Measurements from ENCODE around the gene SERPINB6.
"Not testable (repeated sequence)": the region's sequence is repeated elsewhere in the genome, so short reads cannot be mapped to it uniquely, and the experiment has no call there.

Gene SERPINB6

GRCh38 chr6:2979819-2980464 lies 8.6 kb upstream of the SERPINB6 start:
- Mint-ChIP-seq H3K4me3 (no peak overlapping the region), H3K27me3 (peaks cover 19% of the 10 kb centered on the region), H3K36me3 (ENCODE audit: insufficient read depth) (no peaks in the 10 kb centered on the region), H3K27ac (ENCODE audit: low read depth) (no peak overlapping the region), H3K9me3 (no peaks in the 10 kb centered on the region), H3K4me1 (peaks cover 6% of the 10 kb centered on the region)
- no peak for ATAC-seq (replicated peaks; ENCODE audit: extremely low read depth, poor library complexity, severe bottlenecking)
- DNase-seq (ENCODE audit: low spot score in 2 of 2) = no peak

GRCh38 chr6:2978923-2979322 lies 7.6 kb upstream of the SERPINB6 start:
- Mint-ChIP-seq H3K4me3 (no peak overlapping the region), H3K9me3 (no peaks in the 10 kb centered on the region), H3K36me3 (ENCODE audit: insufficient read depth) (peaks cover 1% of the 10 kb centered on the region), H3K27ac (ENCODE audit: low read depth) (no peak overlapping the region), H3K27me3 (peaks cover 19% of the 10 kb centered on the region), H3K4me1 (peaks cover 12% of the 10 kb centered on the region)
- ATAC-seq (replicated peaks; ENCODE audit: extremely low read depth, poor library complexity, severe bottlenecking) = no peak
- no peak for DNase-seq (ENCODE audit: low spot score in 2 of 2)

GRCh38 chr6:2977799-2978590 lies 6.6 kb upstream of the SERPINB6 start:
- peaks cover 1% of the 10 kb centered on the region for H3K36me3 Mint-ChIP-seq (ENCODE audit: insufficient read depth)
- H3K4me1 Mint-ChIP-seq = peaks cover 18% of the 10 kb centered on the region
- H3K9me3 Mint-ChIP-seq = no peaks in the 10 kb centered on the region
- no peak overlapping the region for H3K27ac Mint-ChIP-seq (ENCODE audit: low read depth)
- H3K4me3 Mint-ChIP-seq = no peak overlapping the region
- DNase-seq (ENCODE audit: low spot score in 2 of 2) (no peak), ATAC-seq (replicated peaks; ENCODE audit: extremely low read depth, poor library complexity, severe bottlenecking) (no peak)
- H3K27me3 Mint-ChIP-seq = peaks cover 19% of the 10 kb centered on the region

- Mint-ChIP-seq H3K9me3 (no peaks in the 10 kb centered on the region), H3K4me3 (no peak overlapping the region), H3K27me3 (peaks cover 15% of the 10 kb centered on the region), H3K27ac (ENCODE audit: low read depth) (no peak overlapping the region), H3K4me1 (peaks cover 14% of the 10 kb centered on the region), H3K36me3 (ENCODE audit: insufficient read depth) (peaks cover 3% of the 10 kb centered on the region)
- ATAC-seq (replicated peaks; ENCODE audit: extremely low read depth, poor library complexity, severe bottlenecking) (no peak), DNase-seq (ENCODE audit: low spot score in 2 of 2) (no peak)
These were observed 5.9 kb upstream of the SERPINB6 start for GRCh38 chr6:2977290-2977689.

- Mint-ChIP-seq H3K4me3 (no peak overlapping the region), H3K4me1 (peaks cover 19% of the 10 kb centered on the region), H3K36me3 (ENCODE audit: insufficient read depth) (peaks cover 5% of the 10 kb centered on the region), H3K9me3 (no peaks in the 10 kb centered on the region), H3K27ac (ENCODE audit: low read depth) (no peak overlapping the region), H3K27me3 (peaks cover 9% of the 10 kb centered on the region)
- DNase-seq (ENCODE audit: low spot score in 2 of 2) (no peak), ATAC-seq (replicated peaks; ENCODE audit: extremely low read depth, poor library complexity, severe bottlenecking) (no peak)
These were observed 5.3 kb upstream of the SERPINB6 start for GRCh38 chr6:2976571-2977085.

- peaks cover 3% of the 10 kb centered on the region for H3K27me3 Mint-ChIP-seq
- H3K4me1 Mint-ChIP-seq = peaks cover 20% of the 10 kb centered on the region
These were observed 4.7 kb upstream of the SERPINB6 start for GRCh38 chr6:2976060-2976459.

GRCh38 chr6:2973676-2974075 lies 2.3 kb upstream of the SERPINB6 start:
- Mint-ChIP-seq H3K9me3 (no peaks in the 10 kb centered on the region), H3K27me3 (no peaks in the 10 kb centered on the region), H3K36me3 (ENCODE audit: insufficient read depth) (peaks cover 9% of the 10 kb centered on the region), H3K27ac (ENCODE audit: low read depth) (peak overlapping the region; percentile 59), H3K4me1 (peaks cover 31% of the 10 kb centered on the region), H3K4me3 (peak overlapping the region; percentile 30)
- DNase-seq (ENCODE audit: low spot score in 2 of 2) (no peak), ATAC-seq (replicated peaks; ENCODE audit: extremely low read depth, poor library complexity, severe bottlenecking) (no peak)

More at GRCh38 chr6:2976060-2976459, 4.7 kb upstream of the SERPINB6 start:
- H3K27ac Mint-ChIP-seq (ENCODE audit: low read depth) = no peak overlapping the region
- DNase-seq (ENCODE audit: low spot score in 2 of 2) = no peak
- H3K9me3 Mint-ChIP-seq = no peaks in the 10 kb centered on the region
- ATAC-seq (replicated peaks; ENCODE audit: extremely low read depth, poor library complexity, severe bottlenecking) = no peak
- H3K36me3 Mint-ChIP-seq (ENCODE audit: insufficient read depth) = peaks cover 6% of the 10 kb centered on the region
- H3K4me3 Mint-ChIP-seq = no peak overlapping the region

- ATAC-seq (replicated peaks; ENCODE audit: extremely low read depth, poor library complexity, severe bottlenecking); H3K27me3 Mint-ChIP-seq; H3K9me3 Mint-ChIP-seq; DNase-seq (ENCODE audit: low spot score in 2 of 2); H3K36me3 Mint-ChIP-seq (ENCODE audit: insufficient read depth): not testable (repeated sequence)
- Mint-ChIP-seq H3K27ac (ENCODE audit: low read depth) (peak overlapping the region; percentile 59), H3K4me3 (peak overlapping the region; percentile 30), H3K4me1 (peaks cover 31% of the 10 kb centered on the region)
These were observed 1.8 kb upstream of the SERPINB6 start for GRCh38 chr6:2973180-2973579.

- H3K27ac Mint-ChIP-seq (ENCODE audit: low read depth); H3K27me3 Mint-ChIP-seq; H3K9me3 Mint-ChIP-seq; H3K36me3 Mint-ChIP-seq (ENCODE audit: insufficient read depth); ATAC-seq (replicated peaks; ENCODE audit: extremely low read depth, poor library complexity, severe bottlenecking); DNase-seq (ENCODE audit: low spot score in 2 of 2): not testable (repeated sequence)
- H3K4me1 Mint-ChIP-seq = peaks cover 33% of the 10 kb centered on the region
- H3K4me3 Mint-ChIP-seq = peak overlapping the region; percentile 87
These were observed 1.3 kb upstream of the SERPINB6 start for GRCh38 chr6:2972685-2973084.

- H3K27ac Mint-ChIP-seq (ENCODE audit: low read depth) = peak overlapping the region; percentile 87
- not testable (repeated sequence) for ATAC-seq (replicated peaks; ENCODE audit: extremely low read depth, poor library complexity, severe bottlenecking); H3K36me3 Mint-ChIP-seq (ENCODE audit: insufficient read depth); H3K9me3 Mint-ChIP-seq; H3K27me3 Mint-ChIP-seq; DNase-seq (ENCODE audit: low spot score in 2 of 2)
- peaks cover 39% of the 10 kb centered on the region for H3K4me1 Mint-ChIP-seq
- H3K4me3 Mint-ChIP-seq = peak overlapping the region; percentile 87
These were observed 786 bp upstream of the SERPINB6 start for GRCh38 chr6:2972219-2972487.

GRCh38 chr6:2970753-2971419 lies 481 bp downstream of the SERPINB6 start:
- Mint-ChIP-seq H3K4me1 (peaks cover 42% of the 10 kb centered on the region), H3K36me3 (ENCODE audit: insufficient read depth) (peaks cover 9% of the 10 kb centered on the region), H3K9me3 (no peaks in the 10 kb centered on the region), H3K27me3 (no peaks in the 10 kb centered on the region), H3K27ac (ENCODE audit: low read depth) (peak overlapping the region; percentile 87), H3K4me3 (peak overlapping the region; percentile 87)
- DNase-seq (ENCODE audit: low spot score in 2 of 2) (no peak), ATAC-seq (replicated peaks; ENCODE audit: extremely low read depth, poor library complexity, severe bottlenecking) (peak; percentile 59)

GRCh38 chr6:2970034-2970685 lies 1.2 kb downstream of the SERPINB6 start:
- Mint-ChIP-seq H3K27me3 (no peaks in the 10 kb centered on the region), H3K27ac (ENCODE audit: low read depth) (no peak overlapping the region), H3K36me3 (ENCODE audit: insufficient read depth) (peaks cover 9% of the 10 kb centered on the region), H3K4me1 (peaks cover 43% of the 10 kb centered on the region), H3K9me3 (no peaks in the 10 kb centered on the region), H3K4me3 (peak overlapping the region; percentile 87)
- ATAC-seq (replicated peaks; ENCODE audit: extremely low read depth, poor library complexity, severe bottlenecking) = no peak
- DNase-seq (ENCODE audit: low spot score in 2 of 2) = no peak

Data from central memory CD8-positive, alpha-beta T cell (primary cell).